ENCODE data around the gene LGR6.

The LGR6 gene

GRCh38 chr1:202197653-202198365 is 4.2 kb downstream of the LGR6 start:
- no peak for TF ChIP-seq ZNF423 (tag by site-specific recombination; IDR thresholded peaks at IDR 0.05)
- TF ChIP-seq ZNF768 (tag by site-specific recombination; IDR thresholded peaks at IDR 0.05) = no peak
- no peak for TF ChIP-seq ZNF830 (tag by site-specific recombination; IDR thresholded peaks at IDR 0.05; ENCODE audit: low read depth)
- TF ChIP-seq ZNF629 (tag by site-specific recombination; IDR thresholded peaks at IDR 0.05) = no peak
- no peak for TF ChIP-seq TCF7L2 (IDR thresholded peaks at IDR 0.05; ENCODE audit: borderline replicate concordance, low read depth, low read length)
- no peak for TF ChIP-seq ZNF112 (tag by site-specific recombination; IDR thresholded peaks at IDR 0.05)
- no peak for TF ChIP-seq HOXA7 (CRISPR knock-in tag; IDR thresholded peaks at IDR 0.05; ENCODE audit: borderline replicate concordance)
- no peak for TF ChIP-seq ZNF280C (tag by site-specific recombination; IDR thresholded peaks at IDR 0.05)
- no peak for TF ChIP-seq GLI2 (tag by site-specific recombination; IDR thresholded peaks at IDR 0.05; ENCODE audit: borderline replicate concordance, low read depth)
- TF ChIP-seq SETDB1 (IDR thresholded peaks at IDR 0.05; ENCODE audit: insufficient read length, low read length) = no peak
- TF ChIP-seq ZBTB20 (tag by site-specific recombination; IDR thresholded peaks at IDR 0.05) = no peak
- TF ChIP-seq ZNF2 (tag by site-specific recombination; IDR thresholded peaks at IDR 0.05) = no peak
- ChIA-PET CTCF (interaction anchor here (0.6 to 10.5 kb wide), 2 partner anchors 11 to 117 kb away, joined by 3 to 155 read pairs; no protein-coding TSS in a partner anchor), POLR2A (no interaction called here)
- H3K9me3 ChIP-seq (ENCODE audit: control insufficient read depth, insufficient read depth, low read depth, low read length) = no peaks in the 10 kb centered on the region
- H3K36me3 ChIP-seq (ENCODE audit: control insufficient read depth in 2 of 2, insufficient read depth in 1 of 2, low read length in 2 of 2) = no peaks in the 10 kb centered on the region
- no peak overlapping the region for H3K4me3 ChIP-seq (ENCODE audit: low read depth, low read length)
- H3K4me1 ChIP-seq (ENCODE audit: control insufficient read depth, insufficient read depth, low read length) = no peaks in the 10 kb centered on the region
- no peak overlapping the region for H3K27ac ChIP-seq (ENCODE audit: extremely low read depth, low read depth, low read length)

- ChIA-PET CTCF (interaction anchor here (0.6 to 10.5 kb wide), 4 partner anchors 9 to 116 kb away, joined by 3 to 155 read pairs (median 14); no protein-coding TSS in a partner anchor), POLR2A (no interaction called here)
- no peaks in the 10 kb centered on the region for H3K9me3 ChIP-seq (ENCODE audit: control insufficient read depth, insufficient read depth, low read depth, low read length)
- H3K27ac ChIP-seq (ENCODE audit: extremely low read depth, low read depth, low read length) = no peak overlapping the region
- no peaks in the 10 kb centered on the region for H3K4me1 ChIP-seq (ENCODE audit: control insufficient read depth, insufficient read depth, low read length)
- no peaks in the 10 kb centered on the region for H3K36me3 ChIP-seq (ENCODE audit: control insufficient read depth in 2 of 2, insufficient read depth in 1 of 2, low read length in 2 of 2)
- TF ChIP-seq ZNF311 (tag by site-specific recombination; IDR thresholded peaks at IDR 0.05; ENCODE audit: borderline replicate concordance) (no peak), GFI1B (tag by site-specific recombination; IDR thresholded peaks at IDR 0.05) (no peak), ZNF18 (tag by site-specific recombination; IDR thresholded peaks at IDR 0.05) (no peak), PRDM6 (tag by site-specific recombination; IDR thresholded peaks at IDR 0.05) (no peak), ZNF785 (tag by site-specific recombination; IDR thresholded peaks at IDR 0.05) (no peak), ZNF24 (tag by site-specific recombination; IDR thresholded peaks at IDR 0.05) (no peak), ZBTB7A (tag by site-specific recombination; IDR thresholded peaks at IDR 0.05; ENCODE audit: low read depth) (no peak), ZNF341 (tag by site-specific recombination; IDR thresholded peaks at IDR 0.05; ENCODE audit: low read depth) (no peak), ZNF529 (tag by site-specific recombination; IDR thresholded peaks at IDR 0.05; ENCODE audit: insufficient replicate concordance) (no peak), GLI2 (tag by site-specific recombination; IDR thresholded peaks at IDR 0.05; ENCODE audit: borderline replicate concordance, low read depth) (no peak), CTCF (tag by site-specific recombination; IDR thresholded peaks at IDR 0.05) (no peak)
- H3K4me3 ChIP-seq (ENCODE audit: low read depth, low read length) = no peak overlapping the region
Observed at GRCh38 chr1:202198366-202198724, 4.7 kb downstream of the LGR6 start.
